ENCODE data around the gene CDC16. TPM values are rescaled to one million over a fixed set of nuclear protein-coding genes. Genes with fewer than 3 reads are reported as not detected.

The CDC16 gene
- total and polyA plus RNA-seq, 2 of the 13 experiments (the other 11 are each of a cell fraction or from before 2014, with no cell fraction given): 24.2 to 60.9 TPM

GRCh38 chr13:114314074-114314912, 79.6 kb downstream of the CDC16 start, which contains the start of gene CHAMP1 (continued):
- peak; percentile 98 for TF ChIP-seq ZBTB14 (CRISPR knock-in tag; IDR thresholded peaks at IDR 0.05)
- TF ChIP-seq ZNF75D (CRISPR knock-in tag; IDR thresholded peaks at IDR 0.05; ENCODE audit: borderline replicate concordance): no peak
- TF ChIP-seq ZNF138 (CRISPR knock-in tag; IDR thresholded peaks at IDR 0.05; ENCODE audit: low read depth): peak; percentile 68; the same call in 1 of the 2 replicates
- peak; percentile 22; the same call in 1 of the 2 replicates for TF ChIP-seq FOXA3 (CRISPR knock-in tag; IDR thresholded peaks at IDR 0.05)
- peak; percentile 44; the same call in 1 of the 2 replicates for TF ChIP-seq ZBTB39 (CRISPR knock-in tag; IDR thresholded peaks at IDR 0.05)
- TF ChIP-seq, protein P1, sequence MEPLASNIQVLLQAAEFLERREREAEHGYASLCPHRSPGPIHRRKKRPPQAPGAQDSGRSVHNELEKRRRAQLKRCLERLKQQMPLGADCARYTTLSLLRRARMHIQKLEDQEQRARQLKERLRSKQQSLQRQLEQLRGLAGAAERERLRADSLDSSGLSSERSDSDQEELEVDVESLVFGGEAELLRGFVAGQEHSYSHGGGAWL (CRISPR knock-in tag; IDR thresholded peaks at IDR 0.05): peak; percentile 68
- TF ChIP-seq MAFF (IDR thresholded peaks at IDR 0.05; ENCODE audit: low read depth, low read length): no peak
- TF ChIP-seq ZNF883 (CRISPR knock-in tag; IDR thresholded peaks at IDR 0.05; ENCODE audit: not compliant biosample characterization): no peak
- TF ChIP-seq, protein P2, sequence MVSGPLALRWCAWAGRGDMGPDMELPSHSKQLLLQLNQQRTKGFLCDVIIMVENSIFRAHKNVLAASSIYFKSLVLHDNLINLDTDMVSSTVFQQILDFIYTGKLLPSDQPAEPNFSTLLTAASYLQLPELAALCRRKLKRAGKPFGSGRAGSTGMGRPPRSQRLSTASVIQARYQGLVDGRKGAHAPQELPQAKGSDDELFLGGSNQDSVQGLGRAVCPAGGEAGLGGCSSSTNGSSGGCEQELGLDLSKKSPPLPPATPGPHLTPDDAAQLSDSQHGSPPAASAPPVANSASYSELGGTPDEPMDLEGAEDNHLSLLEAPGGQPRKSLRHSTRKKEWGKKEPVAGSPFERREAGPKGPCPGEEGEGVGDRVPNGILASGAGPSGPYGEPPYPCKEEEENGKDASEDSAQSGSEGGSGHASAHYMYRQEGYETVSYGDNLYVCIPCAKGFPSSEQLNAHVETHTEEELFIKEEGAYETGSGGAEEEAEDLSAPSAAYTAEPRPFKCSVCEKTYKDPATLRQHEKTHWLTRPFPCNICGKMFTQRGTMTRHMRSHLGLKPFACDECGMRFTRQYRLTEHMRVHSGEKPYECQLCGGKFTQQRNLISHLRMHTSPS (CRISPR knock-in tag; IDR thresholded peaks at IDR 0.05; ENCODE audit: low read depth): no peak
- no peak for TF ChIP-seq ZKSCAN5 (CRISPR knock-in tag; IDR thresholded peaks at IDR 0.05)
- TF ChIP-seq ZNF773 (CRISPR knock-in tag; IDR thresholded peaks at IDR 0.05; ENCODE audit: borderline replicate concordance): no peak
- 0 out of 2 replicates have a peak, but pooled peaks have one; percentile 20 for TF ChIP-seq ZNF430 (CRISPR knock-in tag; IDR thresholded peaks at IDR 0.05)
- peak; percentile 80; the same call in 1 of the 2 replicates for TF ChIP-seq EED (CRISPR knock-in tag; IDR thresholded peaks at IDR 0.05)
- TF ChIP-seq ATF1 (CRISPR knock-in tag; IDR thresholded peaks at IDR 0.05): no peak
- no peak for TF ChIP-seq SIX1 (CRISPR knock-in tag; IDR thresholded peaks at IDR 0.05; ENCODE audit: borderline replicate concordance)
- no peak for TF ChIP-seq CCAR2 (optimal IDR thresholded peaks at IDR 0.05; ENCODE audit: low read depth, low read length)
- TF ChIP-seq ZNF337 (CRISPR knock-in tag; IDR thresholded peaks at IDR 0.05; ENCODE audit: borderline replicate concordance, low read depth): no peak
- no peak for TF ChIP-seq ZC3H4 (CRISPR knock-in tag; IDR thresholded peaks at IDR 0.05; ENCODE audit: borderline replicate concordance)
- TF ChIP-seq MEIS1 (CRISPR knock-in tag; IDR thresholded peaks at IDR 0.05; ENCODE audit: borderline replicate concordance): no peak
- TF ChIP-seq ZNF547 (CRISPR knock-in tag; IDR thresholded peaks at IDR 0.05): peak; percentile 25; the same call in 1 of the 2 replicates
- TF ChIP-seq KDM1A (CRISPR knock-in tag; IDR thresholded peaks at IDR 0.05): no peak
- TF ChIP-seq STAG1 (CRISPR knock-in tag; IDR thresholded peaks at IDR 0.05): no peak
- no peak for TF ChIP-seq PCBP1 (IDR thresholded peaks at IDR 0.05; ENCODE audit: borderline replicate concordance, low read depth, low read length)
- TF ChIP-seq RFX3 (CRISPR knock-in tag; IDR thresholded peaks at IDR 0.05): no peak
- no peak for TF ChIP-seq KLF6 (CRISPR knock-in tag; IDR thresholded peaks at IDR 0.05)
- TF ChIP-seq THYN1 (CRISPR knock-in tag; IDR thresholded peaks at IDR 0.05; ENCODE audit: borderline replicate concordance, low read depth): no peak
